Stimulated activated naive CD8-positive, alpha-beta T cell treated with anti-CD3 and anti-CD28 coated beads, Interleukin-15, Interleukin-2, amounts not matched to agents 100 U/mL and 50 U/mL, for 24 hours (primary cell): ENCODE data around the gene R3HDM1.

ENCODE experiments used
- ATAC-seq: fragments of 150-1000 bp; cut with Tn5 transposase; one replicate; pipeline ENCODE4 v1.10.0; 2021
- DNase-seq: peaks from one replicate; pipeline ENCODE4 v3.0.0; 2021

Gene R3HDM1

GRCh38 chr2:135728064-135728743 lies 196.9 kb downstream of the R3HDM1 start:
- ATAC-seq, result no peak
- no peak for DNase-seq

GRCh38 chr2:135732561-135732960 lies 201.3 kb downstream of the R3HDM1 start:
- peak; percentile 69 for ATAC-seq
- no peak for DNase-seq

DNA sequence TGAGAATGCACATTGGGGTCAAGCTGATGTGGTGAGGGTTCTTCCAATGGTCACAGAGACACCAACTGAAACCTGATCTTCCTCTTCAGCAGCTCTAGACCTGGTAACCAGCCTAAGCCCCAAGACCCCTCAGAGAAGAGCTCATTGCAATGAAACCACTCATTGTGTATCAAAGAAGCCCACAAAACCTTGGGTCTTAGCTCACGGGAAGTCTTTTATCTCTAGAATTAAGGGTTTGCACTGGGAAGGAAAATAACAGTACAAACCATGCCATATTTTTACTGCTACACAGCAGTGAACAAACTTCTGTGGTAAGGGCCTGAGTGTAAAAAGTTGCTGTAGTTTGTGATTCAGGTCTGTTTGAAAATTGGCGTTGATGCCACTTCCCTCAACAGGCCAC lies 201.8 kb downstream of the R3HDM1 start:
- DNase-seq, result no peak
- no peak for ATAC-seq

- DNase-seq, result no peak
- ATAC-seq, result no peak
These were observed 205.3 kb downstream of the R3HDM1 start for GRCh38 chr2:135736546-135736945.

DNA sequence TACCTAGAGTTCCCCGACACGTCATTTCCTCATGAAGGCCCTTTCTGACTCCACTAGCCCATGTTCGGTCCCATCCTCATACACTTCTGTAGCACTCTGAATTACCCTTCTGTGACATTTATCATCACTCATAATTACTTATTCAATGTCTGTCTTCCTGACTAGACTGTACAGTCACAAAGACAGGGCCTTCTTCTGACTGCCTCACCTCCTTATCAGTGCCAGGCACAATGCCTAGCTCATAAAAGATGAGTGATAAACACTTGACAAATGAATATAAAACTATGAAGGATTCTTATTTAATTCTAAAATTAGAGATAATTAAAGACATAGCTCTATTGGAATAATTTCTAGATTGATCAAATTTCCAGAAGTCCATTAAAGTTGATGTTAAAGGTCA lies 208.9 kb downstream of the R3HDM1 start:
- DNase-seq (no peak), ATAC-seq (no peak)

DNA sequence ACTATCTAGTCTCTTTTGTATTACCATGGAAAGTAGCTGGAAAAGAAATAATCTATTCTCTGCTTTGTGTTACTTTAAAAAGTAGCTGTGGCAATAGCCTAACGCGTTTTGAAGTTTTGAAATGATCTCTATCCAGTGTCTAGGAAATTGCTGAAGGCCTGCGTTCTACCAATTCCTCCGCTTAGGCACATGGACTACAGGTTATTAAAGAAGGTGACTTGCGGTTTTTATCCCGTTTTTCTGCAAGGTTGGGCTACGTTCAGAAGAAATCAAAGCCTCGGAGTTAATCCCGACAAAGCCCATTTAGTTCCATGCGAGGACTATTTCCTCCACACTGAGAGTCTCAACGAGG lies 209.7 kb downstream of the R3HDM1 start:
- ATAC-seq, result no peak
- DNase-seq, result no peak

DNA sequence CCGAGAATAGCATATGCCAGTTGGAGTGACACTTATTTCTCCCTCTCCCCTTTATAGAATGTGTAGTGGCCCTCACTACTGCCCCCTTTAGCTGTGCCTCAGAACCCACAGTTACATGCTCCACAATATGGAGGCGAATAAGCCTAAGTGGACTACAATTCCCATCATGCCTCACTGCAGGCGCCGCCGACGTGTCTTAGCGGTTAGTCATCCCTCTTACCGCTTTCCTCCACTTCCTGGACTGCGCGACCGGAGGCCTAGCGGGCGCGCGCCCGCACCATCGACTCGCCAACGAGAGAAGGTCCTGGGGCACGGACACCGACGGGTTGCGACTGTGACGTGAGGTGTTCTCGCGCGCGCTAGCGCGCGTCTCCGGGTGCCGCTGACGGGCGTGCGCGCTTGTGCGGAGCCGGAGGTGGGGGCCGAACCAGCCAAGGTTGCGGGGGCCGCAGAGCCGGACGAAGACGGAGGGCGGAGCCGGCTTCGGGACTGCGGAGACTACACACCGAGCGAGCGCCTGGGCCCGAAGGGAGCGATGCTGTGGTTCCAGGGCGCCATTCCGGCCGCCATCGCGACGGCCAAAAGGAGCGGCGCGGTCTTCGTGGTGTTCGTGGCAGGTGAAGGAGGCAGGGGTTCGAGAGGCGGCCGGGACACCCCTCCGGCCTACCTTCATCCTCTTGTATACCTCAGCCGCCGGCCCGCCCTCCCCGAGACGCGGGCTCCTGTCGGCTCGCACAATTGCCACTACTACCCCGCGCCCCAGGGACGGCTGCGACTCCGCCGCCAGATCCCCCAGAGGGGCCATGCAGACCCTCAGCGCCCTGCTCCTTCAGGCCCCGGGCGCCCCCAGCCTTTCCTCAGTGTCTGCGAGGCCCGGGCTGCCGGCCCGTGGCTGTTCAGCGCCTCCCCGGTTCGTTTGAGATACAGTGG lies 210.4 kb downstream of the R3HDM1 start, which contains the start of gene UBXN4:
TSS of gene UBXN4 (plus strand) at position 461 of the 930 bp plus-strand sequence. CDS start at position 536, 75 bp downstream.
- DNase-seq (peak; percentile 96), ATAC-seq (peak; percentile 96)

GRCh38 chr2:135742325-135742757 lies 211.1 kb downstream of the R3HDM1 start:
- ATAC-seq, result peak; percentile 6
- DNase-seq, result peak; percentile 48

GRCh38 chr2:135743860-135744259 lies 212.6 kb downstream of the R3HDM1 start:
- ATAC-seq, result no peak
- no peak for DNase-seq

DNA sequence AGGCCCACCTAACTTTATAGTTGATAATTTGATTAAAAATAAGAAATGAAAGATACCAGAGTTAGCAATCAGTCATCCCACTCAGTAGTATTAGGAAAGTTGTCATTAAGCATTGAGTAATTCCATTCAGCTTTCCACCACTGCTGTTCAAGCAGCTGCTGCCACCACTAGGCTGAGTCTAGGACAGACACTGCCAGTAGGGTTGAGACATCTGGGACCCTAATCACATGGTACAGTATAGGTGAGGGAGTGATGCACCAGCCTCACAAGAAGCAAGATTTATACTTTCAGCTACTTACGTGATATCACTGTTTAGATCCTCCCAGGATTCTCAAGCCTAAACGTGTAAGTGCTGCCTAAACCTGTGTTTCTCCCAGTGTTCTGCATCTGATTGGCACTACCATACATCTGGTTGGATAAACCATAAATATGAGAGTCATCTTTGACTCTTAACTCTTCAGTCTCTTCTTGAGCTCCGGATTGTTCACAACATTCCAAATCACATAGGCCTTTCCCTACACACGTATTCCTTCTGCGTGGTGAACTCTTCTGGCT lies 213.6 kb downstream of the R3HDM1 start:
- ATAC-seq (peak; percentile 20), DNase-seq (peak; percentile 22)

GRCh38 chr2:135745545-135745944 lies 214.3 kb downstream of the R3HDM1 start:
- ATAC-seq, result no peak
- no peak for DNase-seq

DNA sequence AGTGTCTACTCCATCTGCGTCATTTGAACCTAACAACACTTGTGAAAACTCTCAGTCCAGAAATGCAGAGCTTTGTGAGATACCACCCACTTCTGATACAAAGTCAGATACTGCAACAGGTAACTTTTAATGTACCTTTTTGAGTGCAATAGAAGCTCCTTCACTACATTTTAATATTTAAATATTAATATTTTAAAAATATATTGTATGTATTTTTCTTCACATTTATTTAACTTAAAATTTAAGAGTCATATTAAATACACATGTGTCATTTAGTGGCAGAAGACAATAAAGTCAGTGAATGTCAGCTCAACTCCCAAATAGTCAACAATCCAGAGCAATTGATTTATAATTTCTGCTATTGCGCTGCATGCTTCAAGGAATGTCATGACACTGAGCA lies 224.3 kb downstream of the R3HDM1 start:
- DNase-seq, result no peak
- no peak for ATAC-seq

DNA sequence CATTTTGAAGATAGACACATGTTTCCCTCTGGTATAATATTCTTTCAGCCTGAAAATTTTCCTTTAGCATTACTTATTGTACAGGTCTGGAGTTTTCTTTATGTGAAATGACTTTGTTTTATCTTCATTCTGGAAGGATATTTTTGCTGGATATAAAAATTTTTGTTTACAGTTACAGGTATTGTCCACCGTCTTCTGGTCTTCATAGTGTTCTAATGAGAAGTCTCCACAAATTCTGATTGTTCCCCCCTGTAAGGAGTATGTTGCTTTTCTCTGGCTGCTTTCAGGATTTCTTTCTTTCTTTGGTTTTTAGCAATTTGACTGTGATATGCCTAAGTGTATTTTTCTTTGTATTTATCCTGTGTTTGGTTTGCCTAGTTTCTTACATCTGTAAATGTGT lies 225.4 kb downstream of the R3HDM1 start:
- DNase-seq (no peak), ATAC-seq (no peak)

GRCh38 chr2:135762022-135762421 lies 230.7 kb downstream of the R3HDM1 start:
- no peak for DNase-seq
- no peak for ATAC-seq

DNA sequence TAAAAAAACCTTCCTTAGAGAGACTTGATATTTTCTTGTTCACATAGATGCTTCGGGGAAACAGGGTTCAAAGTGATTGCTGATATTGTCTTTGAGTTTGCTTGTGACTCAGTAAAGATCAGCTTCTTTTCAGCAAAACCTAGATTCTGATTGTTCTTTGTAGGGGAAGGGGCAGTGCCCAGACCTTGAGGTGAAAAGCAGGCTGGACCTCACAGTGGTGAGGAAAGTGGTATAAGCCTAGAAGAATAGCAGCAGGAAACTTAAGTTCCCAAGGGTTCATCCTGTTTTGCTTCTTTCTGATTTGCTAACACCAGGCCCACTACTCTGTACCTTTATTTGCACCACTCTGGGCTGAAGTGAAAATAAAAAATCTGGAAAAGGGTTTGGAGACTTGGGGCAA lies 231.2 kb downstream of the R3HDM1 start:
- DNase-seq, result no peak

GRCh38 chr2:135768863-135769262 lies 237.6 kb downstream of the R3HDM1 start:
- DNase-seq, result no peak
- no peak for ATAC-seq

More for the DNA sequence above, 231.2 kb downstream of the R3HDM1 start:
- ATAC-seq, result no peak

- peak; percentile 90 for ATAC-seq
- DNase-seq, result peak; percentile 20
These were observed 242.0 kb downstream of the R3HDM1 start for GRCh38 chr2:135773319-135773718.

GRCh38 chr2:135773917-135774316 lies 242.6 kb downstream of the R3HDM1 start:
- ATAC-seq, result no peak

More at GRCh38 chr2:135773917-135774316, 242.6 kb downstream of the R3HDM1 start:
- no peak for DNase-seq
